Measurements from ENCODE around the gene AGK.
"Not testable (repeated sequence)": the region's sequence is repeated elsewhere in the genome, so short reads cannot be mapped to it uniquely, and the experiment has no call there.

Gene AGK

GRCh38 chr7:141688043-141688442 is 136.8 kb downstream of the AGK start:
- DNase-seq, result no peak

GRCh38 chr7:141689072-141689825 is 138.0 kb downstream of the AGK start:
- not testable (repeated sequence) for DNase-seq

- no peak for DNase-seq
Observed at GRCh38 chr7:141691540-141691939, 140.3 kb downstream of the AGK start.

GRCh38 chr7:141691961-141692360 is 140.8 kb downstream of the AGK start:
- DNase-seq, result no peak

GRCh38 chr7:141693082-141693481 is 141.9 kb downstream of the AGK start:
- DNase-seq, result no peak

GRCh38 chr7:141695803-141696289 is 144.6 kb downstream of the AGK start:
- DNase-seq, result no peak

GRCh38 chr7:141696348-141696747 is 145.1 kb downstream of the AGK start:
- DNase-seq, result no peak

GRCh38 chr7:141697211-141697871 is 146.1 kb downstream of the AGK start:
- DNase-seq, result no peak

- peak; percentile 6 for DNase-seq
Observed at GRCh38 chr7:141698247-141699015, 147.2 kb downstream of the AGK start.

- no peak for DNase-seq
Observed at GRCh38 chr7:141699860-141700259, 148.7 kb downstream of the AGK start.

- no peak for DNase-seq
Observed at GRCh38 chr7:141700296-141700847, 149.2 kb downstream of the AGK start.

- peak; percentile 4 for DNase-seq
Observed at GRCh38 chr7:141700848-141701371, 149.7 kb downstream of the AGK start.

GRCh38 chr7:141701489-141702046 is 150.4 kb downstream of the AGK start:
- peak; percentile 79 for DNase-seq

- peak; percentile 56 for DNase-seq
Observed at GRCh38 chr7:141702047-141702567, 150.9 kb downstream of the AGK start, which contains the start of gene DENND11. DENND11 (minus strand) TSS chr7:141702166; CDS start chr7:141702153, 13 bp downstream.

GRCh38 chr7:141702892-141703291 is 151.7 kb downstream of the AGK start:
- no peak for DNase-seq

GRCh38 chr7:141704112-141704511 is 152.9 kb downstream of the AGK start:
- no peak for DNase-seq

- no peak for DNase-seq
Observed at GRCh38 chr7:141704741-141705140, 153.5 kb downstream of the AGK start.
